IPS DF 19.7 (cell line): ENCODE data around the gene TMEM88.

ENCODE experiments used
- DNase-seq: peaks from one replicate; pipeline ENCODE4 v3.0.0-alpha.2; 2013; ENCODE audit warnings: low read depth, low spot score

TMEM88 gene

DNA sequence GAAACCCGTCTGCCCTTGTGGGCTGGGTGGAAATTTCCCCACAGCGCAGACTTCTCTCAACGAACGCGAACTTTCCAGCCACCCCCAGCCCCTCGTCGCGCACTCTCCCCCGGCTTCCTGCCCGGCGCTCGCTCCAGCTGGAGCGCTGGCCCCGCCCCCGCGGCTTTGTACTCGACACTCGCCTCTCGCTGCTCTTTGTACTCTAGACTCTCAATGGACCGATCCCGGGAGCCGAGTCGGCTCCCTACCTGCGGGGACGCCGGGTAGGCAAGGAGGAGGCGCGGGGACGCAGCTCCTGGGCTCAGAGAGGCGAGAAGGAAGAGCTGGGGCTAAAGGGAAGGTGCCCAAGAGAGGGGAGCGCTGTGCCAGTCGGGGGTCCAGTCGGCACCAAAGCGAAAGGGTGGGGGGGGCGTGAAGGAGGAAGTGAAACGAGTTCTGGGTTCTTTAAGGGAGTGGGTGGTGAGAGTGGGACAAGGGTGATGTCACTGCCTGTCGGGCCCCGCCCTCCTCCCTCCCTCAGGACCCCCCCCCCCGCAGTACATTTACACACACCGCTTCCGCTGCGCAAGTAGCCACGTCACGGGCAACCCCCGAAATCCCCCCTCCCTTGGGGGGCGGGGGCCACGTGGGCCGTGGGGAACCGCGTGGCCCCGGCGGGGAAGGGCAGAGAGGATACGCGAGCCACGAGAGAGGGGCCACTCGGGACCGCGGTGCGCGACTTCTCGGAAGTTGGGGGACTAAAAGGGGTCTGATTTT lies 11.2 kb upstream of the TMEM88 start:
- no peak for DNase-seq

DNA sequence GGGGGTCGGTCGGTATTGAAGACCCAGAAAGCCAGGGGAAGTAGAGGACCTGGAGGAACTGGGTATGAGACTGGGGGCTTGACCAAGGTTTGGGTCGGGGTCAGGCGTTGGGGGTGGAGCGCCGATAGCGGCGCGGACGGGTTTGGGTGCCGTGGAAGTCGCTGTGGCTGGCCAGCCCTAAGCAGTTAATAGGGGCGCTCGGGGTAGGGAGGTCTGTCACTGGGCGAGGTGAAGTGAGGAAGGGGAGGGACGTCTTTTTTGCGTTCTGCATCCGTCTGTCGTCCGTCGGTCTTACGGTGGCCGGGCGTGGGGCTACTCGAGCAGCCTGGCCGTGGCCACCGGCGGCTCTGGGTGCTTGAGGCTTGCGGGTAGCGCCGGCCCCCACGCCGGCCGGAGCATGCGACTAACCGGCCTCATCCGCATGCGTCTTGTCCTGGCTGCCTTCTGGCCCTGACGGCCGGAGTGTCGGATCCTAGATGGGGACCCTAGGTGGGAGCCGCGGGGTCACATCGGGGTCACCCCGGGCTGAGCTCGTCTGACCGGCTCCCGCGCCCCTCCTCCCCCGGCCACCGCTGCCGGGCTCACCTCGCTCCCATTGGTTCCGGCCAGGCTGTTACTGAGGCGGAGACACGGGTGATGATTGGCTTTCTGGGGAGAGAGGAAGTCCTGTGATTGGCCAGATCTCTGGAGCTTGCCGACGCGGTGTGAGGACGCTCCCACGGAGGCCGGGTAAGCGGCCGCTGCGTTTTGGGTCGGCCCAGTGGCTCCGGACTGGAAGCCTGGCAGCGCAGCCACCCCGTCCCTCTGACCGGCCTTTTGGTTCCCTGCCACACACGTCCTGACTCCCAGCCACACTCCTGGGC lies 10.3 kb upstream of the TMEM88 start:
- DNase-seq: peak; percentile 89

DNA sequence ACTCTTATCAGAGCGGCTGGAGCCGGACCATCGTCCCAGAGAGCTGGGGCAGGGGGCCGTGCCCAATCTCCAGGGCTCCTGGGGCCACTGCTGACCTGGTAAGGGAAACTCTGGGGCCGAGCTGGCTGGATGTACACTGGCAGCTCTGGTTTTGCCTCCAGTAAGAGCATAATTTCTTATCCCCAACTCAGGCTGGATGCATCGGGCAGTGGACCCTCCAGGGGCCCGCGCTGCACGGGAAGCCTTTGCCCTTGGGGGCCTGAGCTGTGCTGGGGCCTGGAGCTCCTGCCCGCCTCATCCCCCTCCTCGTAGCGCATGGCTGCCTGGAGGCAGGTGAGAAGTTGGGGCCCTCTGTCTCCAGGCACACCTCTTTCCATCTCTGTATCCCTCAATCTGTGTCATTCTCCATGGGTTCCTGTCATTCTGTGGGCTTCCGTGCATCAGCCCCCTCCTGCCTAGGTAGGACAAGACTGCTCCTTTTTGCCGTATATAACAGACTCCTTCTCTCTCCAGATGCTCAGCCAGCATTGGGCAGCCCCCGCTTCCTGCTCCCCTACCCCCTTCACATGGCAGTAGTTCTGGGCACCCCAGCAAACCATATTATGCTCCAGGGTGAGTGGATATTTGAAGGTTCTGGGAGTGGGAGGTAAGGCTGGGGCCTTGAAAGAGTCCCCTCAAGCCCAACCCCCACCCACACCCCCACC lies 9.4 kb upstream of the TMEM88 start:
- DNase-seq: no peak

DNA sequence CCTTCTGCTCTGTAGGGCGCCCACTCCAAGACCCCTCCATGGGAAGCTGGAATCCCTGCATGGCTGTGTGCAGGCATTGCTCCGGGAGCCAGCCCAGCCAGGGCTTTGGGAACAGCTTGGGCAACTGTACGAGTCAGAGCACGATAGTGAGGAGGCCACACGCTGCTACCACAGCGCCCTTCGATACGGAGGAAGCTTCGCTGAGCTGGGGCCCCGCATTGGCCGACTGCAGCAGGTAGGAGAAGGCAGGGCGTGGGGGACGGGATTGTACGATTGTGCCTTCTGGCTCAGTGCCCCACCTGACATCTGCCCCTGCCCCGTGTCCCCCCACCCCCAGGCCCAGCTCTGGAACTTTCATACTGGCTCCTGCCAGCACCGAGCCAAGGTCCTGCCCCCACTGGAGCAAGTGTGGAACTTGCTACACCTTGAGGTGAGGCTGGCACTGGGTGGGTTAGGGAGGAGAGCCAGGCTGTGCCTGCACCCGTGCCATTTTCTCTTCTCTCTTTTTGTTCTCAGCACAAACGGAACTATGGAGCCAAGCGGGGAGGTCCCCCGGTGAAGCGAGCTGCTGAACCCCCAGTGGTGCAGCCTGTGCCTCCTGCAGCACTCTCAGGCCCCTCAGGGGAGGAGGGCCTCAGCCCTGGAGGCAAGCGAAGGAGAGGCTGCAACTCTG lies 8.7 kb upstream of the TMEM88 start:
- DNase-seq: no peak

DNA sequence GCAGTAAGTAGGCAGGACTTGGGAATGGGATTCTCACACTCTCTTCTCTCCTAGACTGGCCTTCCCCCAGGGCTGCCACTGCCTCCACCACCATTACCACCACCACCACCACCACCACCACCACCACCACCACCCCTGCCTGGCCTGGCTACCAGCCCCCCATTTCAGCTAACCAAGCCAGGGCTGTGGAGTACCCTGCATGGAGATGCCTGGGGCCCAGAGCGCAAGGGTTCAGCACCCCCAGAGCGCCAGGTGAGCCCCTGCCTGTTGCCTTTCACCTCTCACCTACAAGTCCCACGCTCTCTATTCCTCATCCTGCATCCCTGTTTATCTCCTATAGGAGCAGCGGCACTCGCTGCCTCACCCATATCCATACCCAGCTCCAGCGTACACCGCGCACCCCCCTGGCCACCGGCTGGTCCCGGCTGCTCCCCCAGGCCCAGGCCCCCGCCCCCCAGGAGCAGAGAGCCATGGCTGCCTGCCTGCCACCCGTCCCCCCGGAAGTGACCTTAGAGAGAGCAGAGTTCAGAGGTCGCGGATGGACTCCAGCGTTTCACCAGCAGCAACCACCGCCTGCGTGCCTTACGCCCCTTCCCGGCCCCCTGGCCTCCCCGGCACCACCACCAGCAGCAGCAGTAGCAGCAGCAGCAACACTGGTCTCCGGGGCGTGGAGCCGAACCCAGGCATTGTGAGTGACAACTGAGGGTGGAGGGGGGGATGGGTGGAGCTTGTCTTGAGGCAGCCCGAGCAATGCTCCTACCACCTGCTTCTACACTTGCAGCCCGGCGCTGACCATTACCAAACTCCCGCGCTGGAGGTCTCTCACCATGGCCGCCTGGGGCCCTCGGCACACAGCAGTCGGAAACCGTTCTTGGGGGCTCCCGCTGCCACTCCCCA lies 7.9 kb upstream of the TMEM88 start:
- no peak for DNase-seq

DNA sequence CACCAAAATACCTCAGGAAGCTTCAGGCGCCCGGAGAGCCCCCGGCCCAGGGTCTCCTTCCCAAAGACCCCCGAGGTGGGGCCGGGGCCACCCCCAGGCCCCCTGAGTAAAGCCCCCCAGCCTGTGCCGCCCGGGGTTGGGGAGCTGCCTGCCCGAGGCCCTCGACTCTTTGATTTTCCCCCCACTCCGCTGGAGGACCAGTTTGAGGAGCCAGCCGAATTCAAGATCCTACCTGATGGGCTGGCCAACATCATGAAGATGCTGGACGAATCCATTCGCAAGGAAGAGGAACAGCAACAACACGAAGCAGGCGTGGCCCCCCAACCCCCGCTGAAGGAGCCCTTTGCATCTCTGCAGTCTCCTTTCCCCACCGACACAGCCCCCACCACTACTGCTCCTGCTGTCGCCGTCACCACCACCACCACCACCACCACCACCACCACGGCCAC lies 6.7 kb upstream of the TMEM88 start:
- DNase-seq: no peak

DNA sequence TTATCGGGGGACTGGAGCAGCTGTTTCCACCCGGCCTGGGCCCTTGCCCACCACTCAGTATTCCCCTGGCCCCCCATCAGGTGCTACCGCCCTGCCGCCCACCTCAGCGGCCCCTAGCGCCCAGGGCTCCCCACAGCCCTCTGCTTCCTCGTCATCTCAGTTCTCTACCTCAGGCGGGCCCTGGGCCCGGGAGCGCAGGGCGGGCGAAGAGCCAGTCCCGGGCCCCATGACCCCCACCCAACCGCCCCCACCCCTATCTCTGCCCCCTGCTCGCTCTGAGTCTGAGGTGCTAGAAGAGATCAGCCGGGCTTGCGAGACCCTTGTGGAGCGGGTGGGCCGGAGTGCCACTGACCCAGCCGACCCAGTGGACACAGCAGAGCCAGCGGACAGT lies 6.1 kb upstream of the TMEM88 start:
- no peak for DNase-seq

DNA sequence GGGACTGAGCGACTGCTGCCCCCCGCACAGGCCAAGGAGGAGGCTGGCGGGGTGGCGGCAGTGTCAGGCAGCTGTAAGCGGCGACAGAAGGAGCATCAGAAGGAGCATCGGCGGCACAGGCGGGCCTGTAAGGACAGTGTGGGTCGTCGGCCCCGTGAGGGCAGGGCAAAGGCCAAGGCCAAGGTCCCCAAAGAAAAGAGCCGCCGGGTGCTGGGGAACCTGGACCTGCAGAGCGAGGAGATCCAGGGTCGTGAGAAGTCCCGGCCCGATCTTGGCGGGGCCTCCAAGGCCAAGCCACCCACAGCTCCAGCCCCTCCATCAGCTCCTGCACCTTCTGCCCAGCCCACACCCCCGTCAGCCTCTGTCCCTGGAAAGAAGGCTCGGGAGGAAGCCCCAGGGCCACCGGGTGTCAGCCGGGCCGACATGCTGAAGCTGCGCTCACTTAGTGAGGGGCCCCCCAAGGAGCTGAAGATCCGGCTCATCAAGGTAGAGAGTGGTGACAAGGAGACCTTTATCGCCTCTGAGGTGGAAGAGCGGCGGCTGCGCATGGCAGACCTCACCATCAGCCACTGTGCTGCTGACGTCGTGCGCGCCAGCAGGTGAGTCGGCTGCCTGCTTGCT lies 5.6 kb upstream of the TMEM88 start:
- no peak for DNase-seq

DNA sequence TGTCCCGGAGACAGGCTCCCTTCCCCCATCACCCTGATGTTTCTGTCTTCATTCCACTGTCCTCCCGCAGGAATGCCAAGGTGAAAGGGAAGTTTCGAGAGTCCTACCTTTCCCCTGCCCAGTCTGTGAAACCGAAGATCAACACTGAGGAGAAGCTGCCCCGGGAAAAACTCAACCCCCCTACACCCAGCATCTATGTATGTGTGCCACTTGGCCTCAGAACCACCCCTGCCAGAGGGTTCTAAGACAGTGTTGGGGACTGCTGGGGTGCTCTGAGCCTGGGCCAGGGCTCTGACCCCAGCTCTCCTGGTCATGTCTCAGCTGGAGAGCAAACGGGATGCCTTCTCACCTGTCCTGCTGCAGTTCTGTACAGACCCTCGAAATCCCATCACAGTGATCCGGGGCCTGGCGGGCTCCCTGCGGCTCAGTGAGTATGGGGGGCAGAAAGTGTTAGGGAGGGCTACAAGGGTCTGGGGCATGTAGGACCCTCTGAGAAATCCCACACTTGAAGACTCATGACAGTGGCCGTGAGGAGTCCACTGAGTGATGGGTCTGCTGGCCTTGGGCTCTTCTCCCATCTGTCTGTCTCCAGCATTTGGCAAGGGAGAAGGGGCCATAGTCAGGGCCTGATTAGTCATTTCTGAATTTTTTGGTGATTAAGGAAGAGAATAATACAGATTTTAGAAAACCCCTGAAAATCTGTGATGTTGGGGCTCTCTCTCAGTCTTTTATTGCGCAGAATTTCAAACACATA lies 4.9 kb upstream of the TMEM88 start:
- no peak for DNase-seq

DNA sequence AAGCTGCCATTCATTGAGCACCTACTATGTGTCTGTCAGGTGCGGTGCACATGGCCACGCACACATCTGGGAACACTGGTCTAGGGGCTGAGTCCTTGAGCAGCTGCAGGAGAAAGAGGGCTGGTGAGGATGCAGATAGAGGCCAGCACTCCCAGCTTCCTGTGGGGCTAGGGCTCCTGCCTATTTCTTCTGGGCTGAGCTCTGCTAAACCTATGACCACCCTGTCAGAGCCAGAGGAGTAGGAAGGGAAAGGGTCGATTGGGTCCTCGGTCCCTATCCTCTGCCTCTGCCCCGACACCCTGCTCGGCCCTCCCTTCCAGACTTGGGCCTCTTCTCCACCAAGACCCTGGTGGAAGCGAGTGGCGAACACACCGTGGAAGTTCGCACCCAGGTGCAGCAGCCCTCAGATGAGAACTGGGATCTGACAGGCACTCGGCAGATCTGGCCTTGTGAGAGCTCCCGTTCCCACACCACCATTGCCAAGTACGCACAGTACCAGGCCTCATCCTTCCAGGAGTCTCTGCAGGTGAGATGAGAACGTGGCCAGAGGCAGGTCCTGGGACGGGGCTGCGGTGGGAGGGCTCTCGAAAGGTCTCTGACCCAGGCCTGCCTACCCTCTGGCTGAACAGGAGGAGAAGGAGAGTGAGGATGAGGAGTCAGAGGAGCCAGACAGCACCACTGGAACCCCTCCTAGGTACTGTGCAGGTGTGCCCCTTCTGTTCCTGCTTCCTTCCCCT lies 4.0 kb upstream of the TMEM88 start:
- DNase-seq: no peak

DNA sequence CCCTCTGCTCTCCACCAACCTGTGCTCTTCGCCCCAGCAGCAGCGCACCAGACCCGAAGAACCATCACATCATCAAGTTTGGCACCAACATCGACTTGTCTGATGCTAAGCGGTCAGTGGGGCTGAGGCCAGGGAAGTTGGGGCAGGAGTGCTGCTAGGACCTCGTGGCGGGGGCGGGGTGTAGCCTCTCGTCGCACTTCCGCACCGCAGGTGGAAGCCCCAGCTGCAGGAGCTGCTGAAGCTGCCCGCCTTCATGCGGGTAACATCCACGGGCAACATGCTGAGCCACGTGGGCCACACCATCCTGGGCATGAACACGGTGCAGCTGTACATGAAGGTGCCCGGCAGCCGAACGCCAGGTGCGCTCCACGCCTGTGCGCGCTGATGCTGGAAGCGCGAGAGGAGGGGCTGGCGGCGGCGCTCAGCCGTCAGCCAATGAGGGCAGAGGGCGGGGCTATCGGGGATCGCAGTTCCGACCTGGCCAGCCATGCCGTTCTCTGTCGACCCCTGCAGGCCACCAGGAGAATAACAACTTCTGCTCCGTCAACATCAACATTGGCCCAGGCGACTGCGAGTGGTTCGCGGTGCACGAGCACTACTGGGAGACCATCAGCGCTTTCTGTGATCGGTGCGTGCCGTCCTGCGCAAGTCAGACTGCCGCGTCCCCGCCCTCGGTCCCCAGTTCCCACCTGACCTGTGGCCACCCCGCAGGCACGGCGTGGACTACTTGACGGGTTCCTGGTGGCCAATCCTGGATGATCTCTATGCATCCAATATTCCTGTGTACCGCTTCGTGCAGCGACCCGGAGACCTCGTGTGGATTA lies 3.2 kb upstream of the TMEM88 start:
- DNase-seq: no peak

DNA sequence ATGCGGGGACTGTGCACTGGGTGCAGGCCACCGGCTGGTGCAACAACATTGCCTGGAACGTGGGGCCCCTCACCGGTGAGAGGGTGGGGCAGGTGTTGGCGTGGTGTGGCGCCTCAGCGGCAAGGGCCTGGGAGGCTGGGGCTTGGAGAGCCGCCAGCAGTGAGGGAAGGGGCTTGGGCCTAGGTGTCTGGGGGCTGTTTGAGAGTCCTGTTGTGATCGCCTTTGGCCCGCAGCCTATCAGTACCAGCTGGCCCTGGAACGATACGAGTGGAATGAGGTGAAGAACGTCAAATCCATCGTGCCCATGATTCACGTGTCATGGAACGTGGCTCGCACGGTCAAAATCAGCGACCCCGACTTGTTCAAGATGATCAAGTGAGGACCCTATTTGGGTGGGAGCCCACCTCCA lies 2.6 kb upstream of the TMEM88 start:
- no peak for DNase-seq

DNA sequence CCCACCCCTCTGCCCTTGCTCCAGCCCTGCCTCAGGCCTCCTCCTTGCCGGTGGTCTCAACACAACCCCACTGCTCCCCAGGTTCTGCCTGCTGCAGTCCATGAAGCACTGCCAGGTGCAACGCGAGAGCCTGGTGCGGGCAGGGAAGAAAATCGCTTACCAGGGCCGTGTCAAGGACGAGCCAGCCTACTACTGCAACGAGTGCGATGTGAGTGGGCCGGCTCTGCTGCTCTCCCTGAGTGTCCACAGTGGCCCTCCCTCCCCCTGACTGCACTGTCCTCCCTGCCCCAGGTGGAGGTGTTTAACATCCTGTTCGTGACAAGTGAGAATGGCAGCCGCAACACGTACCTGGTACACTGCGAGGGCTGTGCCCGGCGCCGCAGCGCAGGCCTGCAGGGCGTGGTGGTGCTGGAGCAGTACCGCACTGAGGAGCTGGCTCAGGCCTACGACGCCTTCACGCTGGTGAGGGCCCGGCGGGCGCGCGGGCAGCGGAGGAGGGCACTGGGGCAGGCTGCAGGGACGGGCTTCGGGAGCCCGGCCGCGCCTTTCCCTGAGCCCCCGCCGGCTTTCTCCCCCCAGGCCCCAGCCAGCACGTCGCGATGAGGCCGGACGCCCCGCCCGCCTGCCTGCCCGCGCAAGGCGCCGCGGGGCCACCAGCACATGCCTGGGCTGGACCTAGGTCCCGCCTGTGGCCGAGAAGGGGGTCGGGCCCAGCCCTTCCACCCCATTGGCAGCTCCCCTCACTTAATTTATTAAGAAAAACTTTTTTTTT lies 1.8 kb upstream of the TMEM88 start:
- DNase-seq: no peak

DNA sequence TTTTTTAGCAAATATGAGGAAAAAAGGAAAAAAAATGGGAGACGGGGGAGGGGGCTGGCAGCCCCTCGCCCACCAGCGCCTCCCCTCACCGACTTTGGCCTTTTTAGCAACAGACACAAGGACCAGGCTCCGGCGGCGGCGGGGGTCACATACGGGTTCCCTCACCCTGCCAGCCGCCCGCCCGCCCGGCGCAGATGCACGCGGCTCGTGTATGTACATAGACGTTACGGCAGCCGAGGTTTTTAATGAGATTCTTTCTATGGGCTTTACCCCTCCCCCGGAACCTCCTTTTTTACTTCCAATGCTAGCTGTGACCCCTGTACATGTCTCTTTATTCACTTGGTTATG lies 1.2 kb upstream of the TMEM88 start:
- no peak for DNase-seq

DNA sequence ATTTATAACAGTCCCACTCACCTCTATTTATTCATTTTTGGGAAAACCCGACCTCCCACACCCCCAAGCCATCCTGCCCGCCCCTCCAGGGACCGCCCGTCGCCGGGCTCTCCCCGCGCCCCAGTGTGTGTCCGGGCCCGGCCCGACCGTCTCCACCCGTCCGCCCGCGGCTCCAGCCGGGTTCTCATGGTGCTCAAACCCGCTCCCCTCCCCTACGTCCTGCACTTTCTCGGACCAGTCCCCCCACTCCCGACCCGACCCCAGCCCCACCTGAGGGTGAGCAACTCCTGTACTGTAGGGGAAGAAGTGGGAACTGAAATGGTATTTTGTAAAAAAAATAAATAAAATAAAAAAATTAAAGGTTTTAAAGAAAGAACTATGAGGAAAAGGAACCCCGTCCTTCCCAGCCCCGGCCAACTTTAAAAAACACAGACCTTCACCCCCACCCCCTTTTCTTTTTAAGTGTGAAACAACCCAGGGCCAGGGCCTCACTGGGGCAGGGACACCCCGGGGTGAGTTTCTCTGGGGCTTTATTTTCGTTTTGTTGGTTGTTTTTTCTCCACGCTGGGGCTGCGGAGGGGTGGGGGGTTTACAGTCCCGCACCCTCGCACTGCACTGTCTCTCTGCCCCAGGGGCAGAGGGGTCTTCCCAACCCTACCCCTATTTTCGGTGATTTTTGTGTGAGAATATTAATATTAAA lies 638 bp upstream of the TMEM88 start:
- DNase-seq: no peak

DNA sequence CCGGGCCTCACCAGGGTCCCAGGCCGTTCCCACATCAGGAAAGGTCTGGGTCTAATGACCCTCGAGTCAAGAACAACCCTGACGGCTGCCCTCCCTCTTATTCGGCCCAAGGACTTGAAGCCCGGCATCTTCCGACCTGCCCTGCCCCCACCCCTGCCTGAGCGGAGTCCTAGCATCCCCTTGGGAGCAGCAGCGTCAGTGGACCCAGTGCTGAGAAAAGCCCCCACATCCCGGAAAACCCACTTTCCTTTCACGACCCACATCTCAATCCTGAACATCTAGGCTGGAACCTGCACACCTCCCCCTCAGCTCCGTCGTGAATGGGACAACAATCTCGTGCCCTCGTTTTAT lies 769 bp downstream of the TMEM88 start:
- no peak for DNase-seq
